AG10803 (cell line): ENCODE data around the gene ENTPD6.
"Not testable (repeated sequence)": the region's sequence is repeated elsewhere in the genome, so short reads cannot be mapped to it uniquely, and the experiment has no call there.

Experiments used
- DNase-seq: peaks from one replicate; pipeline ENCODE4 v3.0.0; 2010; ENCODE audit warnings: low read depth
- H3K4me3 ChIP-seq: 2 replicates; pipeline ENCODE4 v1.5.1; 2011; ENCODE audit warnings: mild to moderate bottlenecking, low read length, control low read depth
- CTCF ChIP-seq: conservative IDR thresholded peaks from 2 replicates; pipeline ENCODE4 v1.5.1; 2011; ENCODE audit warnings: mild to moderate bottlenecking, low read length, control low read depth, inconsistent platforms

The ENTPD6 gene

GRCh38 chr20:25259788-25260254, 64.3 kb downstream of the ENTPD6 start:
- no peak for TF ChIP-seq CTCF
- no peak for DNase-seq
- H3K4me3 ChIP-seq, result no peak overlapping the region

GRCh38 chr20:25260770-25261437, 65.4 kb downstream of the ENTPD6 start:
- DNase-seq, result not testable (repeated sequence)

GRCh38 chr20:25269057-25269832, 73.7 kb downstream of the ENTPD6 start:
- no peak for DNase-seq
- no peak overlapping the region for H3K4me3 ChIP-seq
- TF ChIP-seq CTCF, result no peak

More at GRCh38 chr20:25260770-25261437, 65.4 kb downstream of the ENTPD6 start:
- H3K4me3 ChIP-seq, result not testable (repeated sequence)

GRCh38 chr20:25269833-25270170, 74.3 kb downstream of the ENTPD6 start:
- no peak for TF ChIP-seq CTCF
- no peak overlapping the region for H3K4me3 ChIP-seq
- no peak for DNase-seq

GRCh38 chr20:25270829-25271251, 75.3 kb downstream of the ENTPD6 start:
- DNase-seq, result no peak
- no peak for TF ChIP-seq CTCF
- H3K4me3 ChIP-seq, result no peak overlapping the region

GRCh38 chr20:25271486-25272222, 76.1 kb downstream of the ENTPD6 start:
- no peak for DNase-seq
- no peak for TF ChIP-seq CTCF
- no peak overlapping the region for H3K4me3 ChIP-seq

GRCh38 chr20:25272223-25273000, 76.9 kb downstream of the ENTPD6 start:
- no peak for TF ChIP-seq CTCF
- DNase-seq, result no peak
- H3K4me3 ChIP-seq, result no peak overlapping the region
